ENCODE results near the gene USP24.
"Not testable (repeated sequence)": the region's sequence is repeated elsewhere in the genome, so short reads cannot be mapped to it uniquely, and the experiment has no call there.

USP24 gene

GRCh38 chr1:55150880-55151588 lies 64.1 kb downstream of the USP24 start:
- DNase-seq = no peak

- DNase-seq = no peak
These were observed 66.5 kb downstream of the USP24 start for GRCh38 chr1:55148676-55149075.

- no peak for DNase-seq
These were observed 67.6 kb downstream of the USP24 start for GRCh38 chr1:55147524-55147923.

- DNase-seq = no peak
These were observed 68.4 kb downstream of the USP24 start for GRCh38 chr1:55146781-55147180.

GRCh38 chr1:55144886-55145285 lies 70.3 kb downstream of the USP24 start:
- no peak for DNase-seq

- DNase-seq = no peak
These were observed 71.5 kb downstream of the USP24 start for GRCh38 chr1:55143684-55144083.

- no peak for DNase-seq
These were observed 73.8 kb downstream of the USP24 start for GRCh38 chr1:55141295-55141893.

GRCh38 chr1:55140546-55140983 lies 74.6 kb downstream of the USP24 start:
- DNase-seq = peak; percentile 80

- DNase-seq = no peak
These were observed 75.0 kb downstream of the USP24 start for GRCh38 chr1:55140137-55140536.

GRCh38 chr1:55138823-55139222 lies 76.3 kb downstream of the USP24 start:
- no peak for DNase-seq

GRCh38 chr1:55134152-55134808 lies 80.9 kb downstream of the USP24 start:
- DNase-seq = no peak

- DNase-seq = peak; percentile 82
These were observed 83.4 kb downstream of the USP24 start for GRCh38 chr1:55131801-55132200.

- DNase-seq = peak; percentile 26
These were observed 83.9 kb downstream of the USP24 start for GRCh38 chr1:55131218-55131617.

GRCh38 chr1:55129194-55129728 lies 85.9 kb downstream of the USP24 start:
- DNase-seq = peak; percentile 57

- no peak for DNase-seq
These were observed 86.7 kb downstream of the USP24 start for GRCh38 chr1:55128418-55128995.

- peak; percentile 68 for DNase-seq
These were observed 87.3 kb downstream of the USP24 start for GRCh38 chr1:55127827-55128343.

GRCh38 chr1:55124470-55124869 lies 90.7 kb downstream of the USP24 start:
- no peak for DNase-seq

- no peak for DNase-seq
These were observed 94.6 kb downstream of the USP24 start for GRCh38 chr1:55120538-55120937.

GRCh38 chr1:55118651-55119329 lies 96.4 kb downstream of the USP24 start:
- DNase-seq = no peak

- no peak for DNase-seq
These were observed 97.2 kb downstream of the USP24 start for GRCh38 chr1:55117941-55118340.

- not testable (repeated sequence) for DNase-seq
These were observed 106.2 kb downstream of the USP24 start for GRCh38 chr1:55109005-55109404.

GRCh38 chr1:55107101-55107500 lies 108.1 kb downstream of the USP24 start:
- DNase-seq = no peak

- DNase-seq = no peak
These were observed 111.3 kb downstream of the USP24 start for GRCh38 chr1:55103891-55104290.
